ENCODE data around the gene GOSR2. TPM values are rescaled to one million over a fixed set of nuclear protein-coding genes. Genes with fewer than 3 reads are reported as not detected.

GOSR2 gene
- total RNA-seq, result 32.0 TPM
- long read RNA-seq, transcript GOSR2-232 (6 exons, 3,964 nt), result major isoform, 22 of 36 reads
- long read RNA-seq, transcript GOSR2-239 (5 exons, 3,871 nt), result minor isoform, 5 of 36 reads
- long read RNA-seq, partial matches to known transcripts, result 0 of 36 reads
- long read RNA-seq, other reads (novel, unspliced or antisense), result 0 of 36 reads

DNA sequence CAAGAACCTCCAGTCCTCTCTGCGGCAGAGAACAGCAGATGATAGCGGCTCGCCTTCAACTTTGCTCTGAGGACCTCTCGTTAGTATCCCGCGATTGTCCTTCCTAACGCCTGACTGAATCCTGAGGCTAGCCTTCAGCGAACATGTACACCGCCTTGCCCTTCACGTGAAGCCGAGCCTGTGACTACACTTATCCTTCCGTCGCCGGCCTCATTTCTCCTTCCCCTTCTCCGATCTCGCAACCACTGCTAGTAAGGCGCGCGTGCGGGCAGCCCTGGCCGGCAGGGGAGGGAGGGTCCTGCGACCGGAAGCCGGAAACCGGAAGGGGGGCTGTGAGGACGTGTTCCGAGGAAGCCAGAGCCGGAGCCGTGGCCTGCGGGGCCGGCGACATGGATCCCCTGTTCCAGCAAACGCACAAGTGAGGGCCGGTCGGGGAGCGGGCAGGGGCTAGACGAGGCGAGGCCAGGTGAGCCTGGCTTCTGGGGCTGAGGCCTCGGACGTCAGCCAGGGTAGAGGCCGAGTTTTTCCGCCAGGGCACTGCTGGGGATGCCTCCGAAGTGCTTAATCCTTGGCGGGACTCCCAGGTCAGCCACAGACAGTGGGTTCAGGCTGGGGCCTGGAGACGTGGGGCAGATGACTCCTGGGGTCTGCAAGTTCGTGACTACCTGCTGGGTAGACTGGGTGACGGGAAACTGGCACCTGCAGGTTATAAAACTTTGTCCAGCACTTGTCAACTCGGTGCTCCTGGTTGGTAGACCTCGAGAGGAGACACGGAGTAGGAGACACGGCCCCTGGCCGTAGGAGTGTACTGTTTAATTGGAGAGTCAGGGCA lies at the start of gene GOSR2:
GOSR2 (plus strand) TSS at position 357 of the 832 bp plus-strand sequence; CDS start at position 390, 33 bp downstream.
- ATAC-seq (ENCODE audit: poor library complexity) (peak; percentile 99), DNase-seq (peak; percentile 95)
- intact Hi-C loops (cut with DNase I), result no loop called here

DNA sequence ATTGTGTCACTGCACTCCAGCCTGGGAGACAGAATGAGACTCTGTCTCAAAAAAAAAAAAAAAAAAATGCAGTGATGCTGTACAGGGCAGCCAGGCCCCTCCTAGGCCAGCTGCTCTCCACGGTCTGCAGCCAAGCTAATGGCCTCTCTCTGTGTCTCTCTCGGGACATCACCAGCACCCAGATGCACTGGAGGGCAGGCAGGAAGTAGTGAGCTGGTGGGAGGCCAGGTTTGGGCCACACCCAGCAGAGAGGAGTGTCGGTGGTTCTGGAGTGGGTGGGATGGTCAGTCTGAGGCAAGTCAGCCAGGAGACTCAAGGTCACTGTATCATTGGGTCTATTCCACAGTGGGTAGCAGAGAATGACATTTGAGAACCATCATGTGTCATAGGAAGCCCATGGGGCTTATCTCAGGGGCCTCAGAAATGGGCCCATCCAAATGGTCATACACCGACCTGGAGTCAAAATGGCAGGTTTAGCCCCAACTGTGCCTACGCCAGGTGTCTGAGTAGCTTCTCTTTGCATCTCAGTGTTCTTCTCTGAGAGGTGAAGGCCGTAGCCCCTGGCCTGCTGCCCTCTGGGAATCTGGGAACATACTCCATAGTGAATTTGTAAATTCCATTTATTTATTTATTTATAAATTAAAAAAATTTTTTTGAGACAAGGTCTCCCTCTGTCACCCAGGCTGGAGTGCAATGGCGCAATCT lies 48.9 kb upstream of the GOSR2 start:
- DNase-seq (no peak), ATAC-seq (ENCODE audit: poor library complexity) (no peak)
- intact Hi-C loops (cut with DNase I), result no loop called here

GRCh38 chr17:46874906-46875305 lies 48.1 kb upstream of the GOSR2 start:
- ATAC-seq (ENCODE audit: poor library complexity) (no peak), DNase-seq (peak; percentile 53)
- intact Hi-C loops (cut with DNase I), result no loop called here

DNA sequence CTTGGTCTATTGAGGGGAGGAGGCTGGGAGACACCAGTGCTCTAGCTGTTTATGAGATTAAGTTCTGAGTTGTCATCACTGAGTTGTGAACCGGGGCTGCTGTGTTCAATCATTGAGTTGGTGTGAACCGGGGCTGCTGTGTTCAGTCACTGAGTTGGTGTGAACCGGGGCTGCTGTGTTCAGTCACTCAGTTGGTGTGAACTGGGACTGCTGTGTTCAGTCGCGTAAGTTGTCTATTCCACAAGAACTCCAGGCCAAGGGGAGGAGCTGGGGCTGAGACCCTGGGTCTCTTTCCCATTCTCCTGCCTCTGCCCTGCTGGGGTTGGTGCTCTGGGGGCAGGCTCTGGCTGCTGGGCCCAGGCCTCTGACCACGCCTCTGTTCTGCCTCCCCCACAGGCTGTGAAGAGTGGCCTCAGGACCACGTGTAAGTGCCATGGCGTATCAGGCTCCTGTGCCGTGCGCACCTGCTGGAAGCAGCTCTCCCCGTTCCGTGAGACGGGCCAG lies 47.1 kb upstream of the GOSR2 start:
- DNase-seq, result no peak
- intact Hi-C loops (cut with DNase I), result no loop called here
- ATAC-seq (ENCODE audit: poor library complexity), result no peak

DNA sequence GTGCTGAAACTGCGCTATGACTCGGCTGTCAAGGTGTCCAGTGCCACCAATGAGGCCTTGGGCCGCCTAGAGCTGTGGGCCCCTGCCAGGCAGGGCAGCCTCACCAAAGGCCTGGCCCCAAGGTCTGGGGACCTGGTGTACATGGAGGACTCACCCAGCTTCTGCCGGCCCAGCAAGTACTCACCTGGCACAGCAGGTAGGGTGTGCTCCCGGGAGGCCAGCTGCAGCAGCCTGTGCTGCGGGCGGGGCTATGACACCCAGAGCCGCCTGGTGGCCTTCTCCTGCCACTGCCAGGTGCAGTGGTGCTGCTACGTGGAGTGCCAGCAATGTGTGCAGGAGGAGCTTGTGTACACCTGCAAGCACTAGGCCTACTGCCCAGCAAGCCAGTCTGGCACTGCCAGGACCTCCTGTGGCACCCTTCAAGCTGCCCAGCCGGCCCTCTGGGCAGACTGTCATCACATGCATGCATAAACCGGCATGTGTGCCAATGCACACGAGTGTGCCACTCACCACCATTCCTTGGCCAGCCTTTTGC lies 46.5 kb upstream of the GOSR2 start:
- intact Hi-C loops (cut with DNase I), result no loop called here
- DNase-seq (no peak), ATAC-seq (ENCODE audit: poor library complexity) (peak; percentile 32)

DNA sequence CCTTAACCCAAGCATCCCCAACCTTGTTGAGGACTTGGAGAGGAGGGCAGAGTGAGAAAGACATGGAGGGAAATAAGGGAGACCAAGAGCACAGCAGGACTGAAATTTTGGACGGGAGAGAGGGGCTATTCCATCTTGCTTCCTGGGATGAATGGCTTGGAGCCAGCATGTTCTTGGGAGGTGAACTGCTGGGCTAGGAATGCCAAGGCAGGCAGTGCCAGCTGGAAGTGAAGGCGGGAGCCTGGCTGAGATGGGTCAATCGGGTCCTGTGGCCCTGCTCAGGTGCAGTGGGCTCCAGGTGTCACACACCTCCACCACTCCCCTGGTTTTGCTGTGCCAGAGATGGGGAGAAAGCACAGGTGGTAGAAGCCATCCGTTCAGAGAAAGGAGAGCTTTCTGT lies 46.0 kb upstream of the GOSR2 start:
- intact Hi-C loops (cut with DNase I), result no loop called here
- ATAC-seq (ENCODE audit: poor library complexity) (no peak), DNase-seq (no peak)

DNA sequence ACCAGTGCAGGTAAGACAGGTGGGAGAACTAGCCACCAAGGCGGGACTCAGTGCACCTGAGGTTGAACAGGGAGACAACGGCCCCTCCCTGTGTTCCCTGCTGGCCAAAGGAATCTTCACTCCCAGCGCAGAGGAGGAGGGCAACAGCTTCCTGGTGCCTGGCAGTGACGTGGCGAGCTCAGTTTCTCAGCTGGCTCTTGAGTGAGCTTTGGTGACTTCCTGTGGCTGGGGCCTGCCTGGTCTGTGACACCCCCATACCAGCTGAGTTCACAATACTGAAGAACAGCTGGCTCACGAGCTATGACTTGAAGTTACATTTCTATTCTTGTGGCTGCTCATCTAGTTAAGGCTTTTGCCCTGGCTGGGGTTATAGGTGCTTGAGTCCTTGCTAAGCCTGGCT lies 45.5 kb upstream of the GOSR2 start:
- peak; percentile 52 for ATAC-seq (ENCODE audit: poor library complexity)
- intact Hi-C loops (cut with DNase I), result no loop called here
- peak; percentile 69 for DNase-seq

DNA sequence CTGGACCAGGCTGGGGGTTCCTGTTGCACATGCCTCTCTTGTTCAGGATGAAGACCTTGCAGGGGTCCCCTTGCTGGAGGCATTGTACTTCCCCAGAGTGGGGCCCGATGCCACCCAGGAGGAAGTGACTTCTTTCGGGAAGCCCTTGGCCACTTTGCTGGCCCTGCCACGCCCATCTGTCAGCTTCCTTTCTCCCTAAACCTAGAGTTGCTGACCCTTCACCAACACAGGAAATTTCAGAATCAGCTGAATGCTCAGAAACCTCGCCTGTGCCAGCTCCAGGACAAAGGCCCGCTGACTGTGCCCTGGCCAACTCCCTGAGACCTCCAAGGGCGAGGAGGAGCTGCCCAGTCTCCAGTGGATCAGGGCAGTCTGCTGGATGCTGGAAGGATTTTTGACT lies 44.9 kb upstream of the GOSR2 start:
- ATAC-seq (ENCODE audit: poor library complexity), result peak; percentile 76
- intact Hi-C loops (cut with DNase I), result no loop called here
- DNase-seq, result peak; percentile 75

DNA sequence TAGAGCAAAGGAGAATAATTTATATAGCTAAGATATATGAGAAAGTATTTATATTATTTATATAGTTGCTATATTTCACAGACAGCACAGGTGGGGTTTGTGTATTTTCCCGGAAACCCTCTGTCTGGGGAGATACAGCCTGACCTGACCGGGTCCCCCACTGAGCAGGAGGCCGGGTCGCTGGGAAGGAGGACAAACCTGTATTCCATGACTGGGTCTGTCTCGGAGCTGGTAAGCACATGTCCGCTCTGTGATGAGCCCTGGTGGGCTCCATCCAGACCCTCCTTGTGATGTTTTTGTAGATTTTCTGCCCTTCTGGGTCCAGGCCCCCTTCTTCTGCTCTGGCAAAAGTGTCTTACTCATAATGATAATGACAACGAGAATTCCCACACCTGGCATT lies 43.9 kb upstream of the GOSR2 start:
- no peak for DNase-seq

DNA sequence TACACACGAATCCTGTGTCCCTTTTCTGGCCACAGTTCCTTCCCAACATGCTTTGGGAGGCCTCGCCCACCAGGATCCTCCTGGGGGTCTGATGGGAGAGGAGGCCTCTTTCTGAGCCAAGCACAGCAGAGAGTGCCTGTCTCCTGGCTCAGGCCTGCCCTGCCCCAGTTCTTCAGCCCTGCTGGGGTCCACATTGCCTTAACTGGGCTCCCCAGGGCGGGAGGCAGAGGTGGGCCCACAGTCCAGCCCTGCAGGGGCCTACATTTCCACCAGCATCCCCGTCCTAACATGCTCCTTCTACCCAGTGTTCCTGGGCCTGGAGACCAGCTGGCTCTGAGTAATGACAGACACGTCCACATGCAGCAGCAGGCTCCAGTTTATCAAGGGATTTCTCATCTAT lies 41.9 kb upstream of the GOSR2 start:
- DNase-seq (no peak), ATAC-seq (ENCODE audit: poor library complexity) (no peak)
- intact Hi-C loops (cut with DNase I), result no loop called here

More for the DNA sequence above, 43.9 kb upstream of the GOSR2 start:
- intact Hi-C loops (cut with DNase I), result no loop called here
- ATAC-seq (ENCODE audit: poor library complexity), result no peak

GRCh38 chr17:46882666-46883065 lies 40.3 kb upstream of the GOSR2 start:
- DNase-seq (no peak), ATAC-seq (ENCODE audit: poor library complexity) (no peak)
- intact Hi-C loops (cut with DNase I), result no loop called here

GRCh38 chr17:46883871-46884520 lies 39.0 kb upstream of the GOSR2 start:
- intact Hi-C loops (cut with DNase I), result no loop called here
- ATAC-seq (ENCODE audit: poor library complexity), result no peak

DNA sequence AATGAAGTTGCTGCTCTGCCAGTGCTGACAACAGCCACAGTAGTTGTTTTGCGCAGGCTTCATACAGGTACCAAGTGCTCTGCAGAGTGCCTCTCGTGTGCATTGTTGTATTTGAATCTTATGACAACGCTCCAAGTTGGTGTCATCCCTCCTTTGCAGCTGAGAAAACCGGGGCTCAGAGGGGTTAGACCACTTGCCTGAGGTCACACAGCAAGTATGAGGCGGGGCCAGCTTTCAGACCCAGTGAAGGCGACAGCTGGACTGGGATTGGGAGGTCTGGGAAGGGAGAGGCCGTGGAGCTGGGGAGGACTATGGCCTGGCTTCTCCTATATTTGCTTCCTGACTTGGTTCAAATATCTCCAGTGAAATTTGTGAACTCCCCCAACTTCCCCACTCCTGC lies 38.4 kb upstream of the GOSR2 start:
- intact Hi-C loops (cut with DNase I), result no loop called here
- ATAC-seq (ENCODE audit: poor library complexity), result no peak
- no peak for DNase-seq

More at GRCh38 chr17:46883871-46884520, 39.0 kb upstream of the GOSR2 start:
- no peak for DNase-seq

GRCh38 chr17:46885415-46886309 lies 37.3 kb upstream of the GOSR2 start:
- intact Hi-C loops (cut with DNase I), result no loop called here
- DNase-seq (no peak), ATAC-seq (ENCODE audit: poor library complexity) (peak; percentile 38)

DNA sequence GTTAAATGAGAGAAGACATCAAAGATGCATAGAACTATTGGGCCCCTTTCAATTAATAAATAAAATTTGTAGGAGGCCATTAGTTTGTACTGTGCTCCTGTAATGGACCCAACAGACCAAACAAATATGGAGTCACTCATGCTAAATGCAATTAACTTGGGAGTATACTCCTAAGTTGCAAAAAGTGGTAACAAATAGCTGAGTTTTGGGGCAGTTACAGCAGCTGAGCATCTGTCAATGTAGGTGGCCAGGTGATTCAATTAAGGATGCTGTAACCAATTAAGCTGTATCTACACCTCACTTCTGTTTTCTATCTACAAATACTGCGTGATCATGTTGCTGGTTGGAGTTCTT lies 36.7 kb upstream of the GOSR2 start:
- ATAC-seq (ENCODE audit: poor library complexity) (no peak), DNase-seq (no peak)
- intact Hi-C loops (cut with DNase I), result no loop called here

GRCh38 chr17:46887717-46888116 lies 35.2 kb upstream of the GOSR2 start:
- intact Hi-C loops (cut with DNase I), result no loop called here
- ATAC-seq (ENCODE audit: poor library complexity), result no peak
- DNase-seq, result no peak

- intact Hi-C loops (cut with DNase I), result no loop called here
- ATAC-seq (ENCODE audit: poor library complexity) (no peak), DNase-seq (no peak)
Measured at GRCh38 chr17:46888727-46889126, 34.2 kb upstream of the GOSR2 start.

DNA sequence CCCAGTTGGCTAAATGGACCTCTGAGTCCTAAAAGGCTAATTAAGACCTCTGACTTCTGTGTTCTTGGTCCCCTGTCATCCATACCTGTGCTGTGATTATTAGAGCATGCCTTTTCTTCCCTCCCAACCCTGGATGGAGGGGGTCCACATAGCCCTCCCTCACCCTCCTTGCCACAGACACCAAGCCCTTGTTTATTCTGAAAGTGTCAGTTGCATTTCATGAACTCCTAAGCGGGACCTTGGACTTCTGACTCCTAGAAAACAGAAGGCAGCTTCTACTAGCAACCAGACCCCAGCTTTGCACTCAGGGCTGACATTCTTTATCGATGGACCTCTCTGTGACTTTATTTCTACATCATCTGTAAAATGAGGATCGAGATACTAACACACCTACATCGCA lies 33.4 kb upstream of the GOSR2 start:
- ATAC-seq (ENCODE audit: poor library complexity), result no peak
- DNase-seq, result no peak
- intact Hi-C loops (cut with DNase I), result no loop called here
